Measurements from ENCODE around the gene KCNIP1.
"Not testable (repeated sequence)": the region's sequence is repeated elsewhere in the genome, so short reads cannot be mapped to it uniquely, and the experiment has no call there.

The KCNIP1 gene

GRCh38 chr5:170743876-170744212 is 240.0 kb downstream of the KCNIP1 start:
- in situ Hi-C loops (cut with MboI; ENCODE audit: low sequenced_read_pairs): loop anchor here (25.0 kb wide), 1 partner anchor 593 kb away; no protein-coding TSS in a partner anchor

GRCh38 chr5:170745481-170746071 is 241.8 kb downstream of the KCNIP1 start:
- in situ Hi-C loops (cut with MboI; ENCODE audit: low sequenced_read_pairs): loop anchor here (25.0 kb wide), 1 partner anchor 592 kb away; no protein-coding TSS in a partner anchor

- in situ Hi-C loops (cut with MboI; ENCODE audit: low sequenced_read_pairs): loop anchor here (25.0 kb wide), 1 partner anchor 591 kb away; no protein-coding TSS in a partner anchor
Observed at GRCh38 chr5:170746075-170746960, 242.5 kb downstream of the KCNIP1 start.

GRCh38 chr5:170746961-170747340 is 243.1 kb downstream of the KCNIP1 start:
- in situ Hi-C loops (cut with MboI; ENCODE audit: low sequenced_read_pairs): loop anchor here (25.0 kb wide), 1 partner anchor 590 kb away; no protein-coding TSS in a partner anchor

- in situ Hi-C loops (cut with MboI; ENCODE audit: low sequenced_read_pairs): loop anchor here (25.0 kb wide), 1 partner anchor 590 kb away; no protein-coding TSS in a partner anchor
Observed at GRCh38 chr5:170747357-170747756, 243.5 kb downstream of the KCNIP1 start.

- in situ Hi-C loops (cut with MboI; ENCODE audit: low sequenced_read_pairs): loop anchor here (25.0 kb wide), 1 partner anchor 589 kb away; no protein-coding TSS in a partner anchor
Observed at GRCh38 chr5:170747851-170748250, 244.0 kb downstream of the KCNIP1 start.

- in situ Hi-C loops (cut with MboI; ENCODE audit: low sequenced_read_pairs): loop anchor here (25.0 kb wide), 1 partner anchor 588 kb away; no protein-coding TSS in a partner anchor
Observed at GRCh38 chr5:170748951-170749471, 245.2 kb downstream of the KCNIP1 start.

- in situ Hi-C loops (cut with MboI; ENCODE audit: low sequenced_read_pairs): loop anchor here (25.0 kb wide), 1 partner anchor 587 kb away; no protein-coding TSS in a partner anchor
Observed at GRCh38 chr5:170749911-170750431, 246.2 kb downstream of the KCNIP1 start.

GRCh38 chr5:170750791-170751190 is 247.0 kb downstream of the KCNIP1 start:
- in situ Hi-C loops (cut with MboI; ENCODE audit: low sequenced_read_pairs): no loop called here

- in situ Hi-C loops (cut with MboI; ENCODE audit: low sequenced_read_pairs): no loop called here
Observed at GRCh38 chr5:170751631-170752030, 247.8 kb downstream of the KCNIP1 start.

GRCh38 chr5:170752257-170753215 is 248.7 kb downstream of the KCNIP1 start:
- in situ Hi-C loops (cut with MboI; ENCODE audit: low sequenced_read_pairs): no loop called here

GRCh38 chr5:170753311-170753710 is 249.5 kb downstream of the KCNIP1 start:
- in situ Hi-C loops (cut with MboI; ENCODE audit: low sequenced_read_pairs): no loop called here

GRCh38 chr5:170754508-170754907 is 250.7 kb downstream of the KCNIP1 start:
- in situ Hi-C loops (cut with MboI; ENCODE audit: low sequenced_read_pairs): not testable (repeated sequence)

GRCh38 chr5:170755679-170756456 is 252.0 kb downstream of the KCNIP1 start:
- in situ Hi-C loops (cut with MboI; ENCODE audit: low sequenced_read_pairs): no loop called here

- in situ Hi-C loops (cut with MboI; ENCODE audit: low sequenced_read_pairs): no loop called here
Observed at GRCh38 chr5:170756691-170757090, 252.9 kb downstream of the KCNIP1 start.

GRCh38 chr5:170757182-170757601 is 253.4 kb downstream of the KCNIP1 start:
- in situ Hi-C loops (cut with MboI; ENCODE audit: low sequenced_read_pairs): no loop called here

- in situ Hi-C loops (cut with MboI; ENCODE audit: low sequenced_read_pairs): no loop called here
Observed at GRCh38 chr5:170757669-170758068, 253.8 kb downstream of the KCNIP1 start.

- in situ Hi-C loops (cut with MboI; ENCODE audit: low sequenced_read_pairs): no loop called here
Observed at GRCh38 chr5:170758481-170758880, 254.7 kb downstream of the KCNIP1 start.

- in situ Hi-C loops (cut with MboI; ENCODE audit: low sequenced_read_pairs): no loop called here
Observed at GRCh38 chr5:170760113-170760512, 256.3 kb downstream of the KCNIP1 start.
